GM18873 (cell line): ENCODE measurements around the gene DIAPH2.

ENCODE experiments used
- ATAC-seq: cut with Tn5 transposase; IDR thresholded peaks from one replicate; pipeline ENCODE4 v1.9.1; 2021; ENCODE audit warnings: mild to moderate bottlenecking, moderate library complexity, moderate number of reproducible peaks; ENCODE audit not compliant: unreplicated experiment, low FRiP score

The DIAPH2 gene

GRCh38 chrX:97027384-97027922 lies 342.8 kb downstream of the DIAPH2 start:
- ATAC-seq: no peak

GRCh38 chrX:97030463-97030862 lies 345.8 kb downstream of the DIAPH2 start:
- ATAC-seq: no peak

- no peak for ATAC-seq
These were observed 346.3 kb downstream of the DIAPH2 start for GRCh38 chrX:97030947-97031346.

- peak; percentile 93 for ATAC-seq
These were observed 354.9 kb downstream of the DIAPH2 start for GRCh38 chrX:97039363-97040029.

- no peak for ATAC-seq
These were observed 360.8 kb downstream of the DIAPH2 start for GRCh38 chrX:97045470-97045869.

GRCh38 chrX:97046867-97047266 lies 362.2 kb downstream of the DIAPH2 start:
- ATAC-seq: no peak

GRCh38 chrX:97050392-97050791 lies 365.8 kb downstream of the DIAPH2 start:
- ATAC-seq: no peak

- ATAC-seq: no peak
These were observed 372.8 kb downstream of the DIAPH2 start for GRCh38 chrX:97057349-97057909.

- no peak for ATAC-seq
These were observed 375.4 kb downstream of the DIAPH2 start for GRCh38 chrX:97060020-97060419.

GRCh38 chrX:97065066-97065465 lies 380.4 kb downstream of the DIAPH2 start:
- ATAC-seq: no peak

- ATAC-seq: no peak
These were observed 381.3 kb downstream of the DIAPH2 start for GRCh38 chrX:97065973-97066372.

GRCh38 chrX:97066381-97066780 lies 381.7 kb downstream of the DIAPH2 start:
- no peak for ATAC-seq

GRCh38 chrX:97070346-97070745 lies 385.7 kb downstream of the DIAPH2 start:
- ATAC-seq: no peak

- no peak for ATAC-seq
These were observed 389.8 kb downstream of the DIAPH2 start for GRCh38 chrX:97074400-97074799.

- no peak for ATAC-seq
These were observed 404.5 kb downstream of the DIAPH2 start for GRCh38 chrX:97089116-97089515.

GRCh38 chrX:97096385-97096784 lies 411.7 kb downstream of the DIAPH2 start:
- ATAC-seq: no peak

GRCh38 chrX:97102938-97103337 lies 418.3 kb downstream of the DIAPH2 start:
- ATAC-seq: no peak

GRCh38 chrX:97109730-97110129 lies 425.1 kb downstream of the DIAPH2 start:
- ATAC-seq: no peak

GRCh38 chrX:97117572-97117971 lies 432.9 kb downstream of the DIAPH2 start:
- ATAC-seq: no peak

GRCh38 chrX:97119474-97120109 lies 434.9 kb downstream of the DIAPH2 start:
- no peak for ATAC-seq

GRCh38 chrX:97123001-97123400 lies 438.4 kb downstream of the DIAPH2 start:
- ATAC-seq: no peak

- ATAC-seq: no peak
These were observed 441.4 kb downstream of the DIAPH2 start for GRCh38 chrX:97126020-97126419.
